GM12874 (cell line): Measurements from ENCODE around the gene NEDD4L.

Experiments used
- CTCF ChIP-seq: IDR thresholded peaks from 2 replicates; pipeline ENCODE4 v1.5.1; 2011; ENCODE audit warnings: low read depth, mild to moderate bottlenecking, control low read depth, low read length, moderate library complexity; ENCODE audit not compliant: insufficient read depth

NEDD4L gene

GRCh38 chr18:58112174-58112573 lies 68.1 kb downstream of the NEDD4L start:
- TF ChIP-seq CTCF = no peak

- no peak for TF ChIP-seq CTCF
Measured at GRCh38 chr18:58113337-58113736, 69.3 kb downstream of the NEDD4L start.

- no peak for TF ChIP-seq CTCF
Measured at GRCh38 chr18:58114766-58115165, 70.7 kb downstream of the NEDD4L start.

- no peak for TF ChIP-seq CTCF
Measured at GRCh38 chr18:58116818-58117217, 72.8 kb downstream of the NEDD4L start.

- TF ChIP-seq CTCF = no peak
Measured at GRCh38 chr18:58117786-58118403, 73.9 kb downstream of the NEDD4L start.

GRCh38 chr18:58118536-58118935 lies 74.5 kb downstream of the NEDD4L start:
- TF ChIP-seq CTCF = no peak

- no peak for TF ChIP-seq CTCF
Measured at GRCh38 chr18:58119819-58120218, 75.8 kb downstream of the NEDD4L start.
